Measurements from ENCODE around the gene CPT1B. TPM values are rescaled to one million over a fixed set of nuclear protein-coding genes. Genes with fewer than 3 reads are reported as not detected.

The CPT1B gene
- polyA plus RNA-seq, 3 donors: 0.18 to 66.9 TPM; not detected in 1

GRCh38 chr22:50561401-50562358, 16.5 kb downstream of the CPT1B start:
- no peak overlapping the region for H3K4me3 ChIP-seq (replicated peaks in 1 of 3; ENCODE audit: low read depth in 2 of 3, low read length in 3 of 3)
- peak overlapping the region; percentile 49 to 56 for H3K4me3 Mint-ChIP-seq
- H3K4me1 ChIP-seq (ENCODE audit: control insufficient read depth in 1 of 2, insufficient read depth in 2 of 2, low read length in 2 of 2): peaks cover 8 to 13% of the 10 kb centered on the region in 2 donors
- no peak overlapping the region for H3K4me2 ChIP-seq (replicated peaks; ENCODE audit: extremely low read depth, low read length, poor library complexity, severe bottlenecking)
- H3K9ac ChIP-seq (ENCODE audit: insufficient read depth, low read length, poor library complexity, severe bottlenecking): no peak overlapping the region
- no peak for TF ChIP-seq CTCF (IDR thresholded peaks at IDR 0.05)
- peak overlapping the region in 6 of 7 donors; percentile 39 to 81 (median 64) for H3K27ac Mint-ChIP-seq
- WGBS (ENCODE audit: insufficient coverage): 95% methylated on average over 18 of the region's 34 CpGs
- H4K20me1 ChIP-seq (ENCODE audit: insufficient read depth, low read length): no peaks in the 10 kb centered on the region
- no peaks in the 10 kb centered on the region for H3K9me3 ChIP-seq (replicated peaks in 1 of 2; ENCODE audit: control insufficient read depth in 1 of 2, insufficient read depth in 1 of 2, low read length in 2 of 2)
- peaks cover 17% of the 10 kb centered on the region for H3K4me1 Mint-ChIP-seq
- H3K27me3 Mint-ChIP-seq (ENCODE audit: low read depth in 3 of 3): peaks cover 16 to 22% (median 17%) of the 10 kb centered on the region in 3 donors
- peaks cover 0 to 2% (median 0%) of the 10 kb centered on the region in 7 donors for H3K9me3 Mint-ChIP-seq
- DNase-seq: no peak
- H3K79me2 ChIP-seq (ENCODE audit: insufficient read depth, low read length): peaks cover 6% of the 10 kb centered on the region
- H3K36me3 ChIP-seq (replicated peaks in 1 of 2; ENCODE audit: control insufficient read depth in 1 of 2, insufficient read depth in 2 of 2, low read length in 2 of 2): no peaks in the 10 kb centered on the region
- H3K36me3 Mint-ChIP-seq: no peaks in the 10 kb centered on the region
- H3K27ac ChIP-seq (ENCODE audit: low read depth in 1 of 2, low read length in 2 of 2): no peak overlapping the region
- intact Hi-C loops (cut with micrococcal nuclease): loop anchor here (2.0 to 5.0 kb wide), 6 partner anchors 17 to 61 kb away; partner anchors contain the start of genes KLHDC7B (in 2 of the 2), CHKB (in 1 of the 2), LMF2 (in 1 of the 2) and NCAPH2 (in 1 of the 2)
- H3K27me3 ChIP-seq (ENCODE audit: control insufficient read depth in 2 of 2, insufficient read depth in 2 of 2, low read length in 2 of 2): peaks cover 0 to 8% of the 10 kb centered on the region in 2 donors
- no peak overlapping the region for H2AFZ ChIP-seq (ENCODE audit: insufficient read depth, low read depth, low read length, poor library complexity, severe bottlenecking)

- Histone ChIP-seq H3K4me1 (ENCODE audit: control insufficient read depth in 1 of 2, insufficient read depth in 2 of 2, low read length in 2 of 2) (peaks cover 8 to 13% of the 10 kb centered on the region in 2 donors), H3K4me3 (replicated peaks in 1 of 3; ENCODE audit: low read depth in 2 of 3, low read length in 3 of 3) (no peak overlapping the region), H3K9ac (ENCODE audit: insufficient read depth, low read length, poor library complexity, severe bottlenecking) (no peak overlapping the region), H3K4me2 (replicated peaks; ENCODE audit: extremely low read depth, low read length, poor library complexity, severe bottlenecking) (no peak overlapping the region), H3K27me3 (ENCODE audit: control insufficient read depth in 2 of 2, insufficient read depth in 2 of 2, low read length in 2 of 2) (peaks cover 0 to 8% of the 10 kb centered on the region in 2 donors), H4K20me1 (ENCODE audit: insufficient read depth, low read length) (no peaks in the 10 kb centered on the region), H2AFZ (ENCODE audit: insufficient read depth, low read depth, low read length, poor library complexity, severe bottlenecking) (no peak overlapping the region), H3K27ac (ENCODE audit: low read depth in 1 of 2, low read length in 2 of 2) (no peak overlapping the region), H3K36me3 (replicated peaks in 1 of 2; ENCODE audit: control insufficient read depth in 1 of 2, insufficient read depth in 2 of 2, low read length in 2 of 2) (no peaks in the 10 kb centered on the region), H3K79me2 (ENCODE audit: insufficient read depth, low read length) (peaks cover 6% of the 10 kb centered on the region), H3K9me3 (replicated peaks in 1 of 2; ENCODE audit: control insufficient read depth in 1 of 2, insufficient read depth in 1 of 2, low read length in 2 of 2) (no peaks in the 10 kb centered on the region)
- DNase-seq: no peak
- 67% methylated on average over 1 of the region's 3 CpGs for WGBS (ENCODE audit: insufficient coverage)
- no peak for TF ChIP-seq CTCF (IDR thresholded peaks at IDR 0.05)
- Mint-ChIP-seq H3K27ac (no peak overlapping the region), H3K27me3 (ENCODE audit: low read depth in 3 of 3) (peaks cover 16 to 17% (median 17%) of the 10 kb centered on the region in 3 donors), H3K4me1 (peaks cover 17% of the 10 kb centered on the region), H3K4me3 (no peak overlapping the region), H3K36me3 (no peaks in the 10 kb centered on the region), H3K9me3 (peaks cover 0 to 2% (median 0%) of the 10 kb centered on the region in 7 donors)
- intact Hi-C loops (cut with micrococcal nuclease): loop anchor here (2.0 to 5.0 kb wide), 4 partner anchors 15 to 62 kb away; partner anchors contain the start of genes KLHDC7B (in 1 of the 2), LMF2 (in 1 of the 2), NCAPH2 (in 1 of the 2) and SCO2 (in 1 of the 2)
Observed at GRCh38 chr22:50560034-50560433, 18.2 kb downstream of the CPT1B start.

Measured in CD14-positive monocyte (primary cell).